K562 (cell line): ENCODE measurements around the gene DIP2A. TPM values are rescaled to one million over a fixed set of nuclear protein-coding genes. Genes with fewer than 3 reads are reported as not detected.

Experiments
- ATAC-seq: fragments of 200-7000 bp; cut with Tn5 transposase; 3 replicates; pipeline ENCODE4 v1.9.1; 2020; ENCODE audit warnings: moderate library complexity
- BruUV-seq: library from RNA; stranded (reverse); fragments of 400-500 nt; replicated peaks from 2 replicates; lab custom pipeline; 2021; lab: Mats Ljungman, UMichigan
- CTCF ChIA-PET: fragments of 300-600 bp; formaldehyde crosslinking; extraction: SDS; loops from one replicate; lab custom pipeline; 2021; ENCODE audit warnings: low intra/inter-chr PET ratio; lab: Yijun Ruan, JAX
- POLR2A ChIA-PET: fragments of 300-600, 350-650 bp; sonication (Branson Sonifier 250); formaldehyde crosslinking; extraction: SDS; loops from one replicate; lab custom pipeline; 2021; ENCODE audit warnings: antibody characterized with exemption, inconsistent platforms; lab: Yijun Ruan, JAX
- DNase-seq, 4 experiments: peaks; one replicate each; pipeline versions ENCODE4 v3.0.0 to v3.0.0-alpha.2; 2011 to 2018; ENCODE audit warnings: low spot score in 3 of 4, mixed read lengths in 3 of 4; ENCODE audit errors: extremely low read depth in 1 of 4
- FAIRE-seq: peaks from 2 replicates; lab custom pipeline; 2011; peaks lifted over from hg19 to GRCh38; lab: Jason Lieb, UNC
- H2AFZ ChIP-seq: 2 replicates; pipeline ENCODE4 v1.6.0; 2011; ENCODE audit warnings: low read depth, low read length, control low read depth, inconsistent platforms
- H3K27ac ChIP-seq: fragments of 200-600 bp; 3 replicates; pipeline ENCODE4 v1.8.0; 2011; ENCODE audit warnings: low read depth, mild to moderate bottlenecking, control low read depth, inconsistent platforms, low read length, moderate library complexity, mixed read lengths; ENCODE audit errors: extremely low read depth
- H3K27me3 ChIP-seq, 2 experiments: fragments of 300-600 bp in 1 of 2; 2 replicates in 1 of 2; 3 replicates in 1 of 2; pipeline versions ENCODE4 v1.6.0 to v1.8.0; 2011; ENCODE audit warnings: inconsistent platforms in 2 of 2, low read length in 2 of 2, mild to moderate bottlenecking in 1 of 2, mixed read lengths in 1 of 2, moderate library complexity in 1 of 2; ENCODE audit not compliant: control insufficient read depth in 2 of 2, insufficient read depth in 2 of 2
- H3K36me3 ChIP-seq: fragments of 300-600 bp; 3 replicates; pipeline ENCODE4 v1.8.0; 2011; ENCODE audit warnings: mild to moderate bottlenecking, low read length, inconsistent platforms; ENCODE audit not compliant: control insufficient read depth, insufficient read depth
- H3K4me1 ChIP-seq, 2 experiments: fragments of 200-600 bp in 1 of 2; replicated peaks in 1 of 2; 2 replicates in 1 of 2; 3 replicates in 1 of 2; pipeline versions ENCODE4 v1.5.1 to v1.8.0; 2011; ENCODE audit warnings: inconsistent platforms in 2 of 2, low read length in 2 of 2, mild to moderate bottlenecking in 1 of 2, mixed read lengths in 1 of 2, moderate library complexity in 1 of 2; ENCODE audit not compliant: control insufficient read depth in 2 of 2, insufficient read depth in 2 of 2
- H3K4me2 ChIP-seq: 2 replicates; pipeline ENCODE4 v1.6.1; 2011; ENCODE audit warnings: low read length, control low read depth, inconsistent platforms, mixed read lengths; ENCODE audit not compliant: insufficient read depth
- H3K4me3 ChIP-seq: fragments of 200-600 bp; sonication (generic), shearing (Covaris generic); 2 replicates; pipeline ENCODE4 v1.5.1; 2016; ENCODE audit warnings: control low read depth, inconsistent platforms
- H3K79me2 ChIP-seq: fragments of 200-600 bp; 3 replicates; pipeline ENCODE4 v1.8.0; 2011; ENCODE audit warnings: low read length, inconsistent platforms; ENCODE audit not compliant: control insufficient read depth, insufficient read depth
- H3K9ac ChIP-seq, 2 experiments: 2 replicates each; pipeline versions ENCODE4 v1.6.0 to v1.6.1; 2011; ENCODE audit warnings: low read depth in 2 of 2, low read length in 2 of 2, control low read depth in 1 of 2, inconsistent platforms in 1 of 2, mild to moderate bottlenecking in 1 of 2, mixed read lengths in 1 of 2; ENCODE audit not compliant: insufficient read depth in 1 of 2
- H3K9me1 ChIP-seq: one replicate; pipeline ENCODE4 v1.6.0; 2011; ENCODE audit warnings: inconsistent platforms, mild to moderate bottlenecking, low read length, moderate library complexity; ENCODE audit not compliant: control insufficient read depth, insufficient read depth
- H3K9me3 ChIP-seq: replicated peaks from 2 replicates; pipeline ENCODE4 v1.5.1; 2011; ENCODE audit warnings: low read depth, low read length, inconsistent platforms; ENCODE audit not compliant: control insufficient read depth, insufficient read depth
- H4K20me1 ChIP-seq: replicated peaks from 2 replicates; pipeline ENCODE4 v1.6.1; 2011; ENCODE audit warnings: low read length, inconsistent platforms, mixed read lengths; ENCODE audit not compliant: control insufficient read depth, insufficient read depth
- CBX2 ChIP-seq: fragments of 200-600 bp; sonication (generic); IDR thresholded peaks from one replicate; pipeline ENCODE4 v1.6.1; 2012; ENCODE audit warnings: mild to moderate bottlenecking, low read length, inconsistent platforms; ENCODE audit not compliant: insufficient read depth, poor library complexity, severe bottlenecking
- E2F1 ChIP-seq: sonication (generic); formaldehyde crosslinking; IDR thresholded peaks from 2 replicates; pipeline ENCODE4 v1.8.1; 2023; ENCODE audit warnings: mild to moderate bottlenecking, missing genetic modification reagents, moderate library complexity
- GTF2A2 ChIP-seq: IDR thresholded peaks from 2 replicates; pipeline ENCODE4 v1.6.1; 2016; ENCODE audit warnings: mild to moderate bottlenecking, missing genetic modification characterization, missing compliant biosample characterization
- MYBL2 ChIP-seq, 2 experiments: fragments of 450-650 bp in 1 of 2; sonication (generic) in 1 of 2; formaldehyde crosslinking in 1 of 2; IDR thresholded peaks; 2 replicates each; pipeline versions ENCODE4 v1.6.1 to v1.8.1; 2017 to 2022; ENCODE audit warnings: borderline replicate concordance in 1 of 2, inconsistent platforms in 1 of 2, low read depth in 1 of 2, mild to moderate bottlenecking in 1 of 2, missing genetic modification reagents in 1 of 2, moderate library complexity in 1 of 2
- NELFE ChIP-seq: IDR thresholded peaks from 2 replicates; pipeline ENCODE4 v1.6.1; 2011; ENCODE audit warnings: mild to moderate bottlenecking; ENCODE audit not compliant: insufficient read depth, insufficient read length
- TAF15 ChIP-seq: fragments of 200-400 bp; formaldehyde crosslinking; IDR thresholded peaks from 2 replicates; pipeline ENCODE4 v1.6.1; 2017; ENCODE audit warnings: mild to moderate bottlenecking, low read depth, low read length, moderate library complexity
- USF2 ChIP-seq: sonication (generic); formaldehyde crosslinking; IDR thresholded peaks from 2 replicates; pipeline ENCODE4 v1.5.0; 2020; ENCODE audit warnings: missing genetic modification reagents
- XRCC3 ChIP-seq: fragments of 450-650 bp; IDR thresholded peaks from 2 replicates; pipeline ENCODE4 v1.6.1; 2017; ENCODE audit warnings: mild to moderate bottlenecking, moderate library complexity
- ZC3H4 ChIP-seq: sonication (generic); formaldehyde crosslinking; IDR thresholded peaks from 2 replicates; pipeline ENCODE4 v1.9.0; 2021; ENCODE audit warnings: missing genetic modification reagents, borderline replicate concordance
- ZNF507 ChIP-seq: conservative IDR thresholded peaks from 2 replicates; pipeline ENCODE4 v1.6.1; 2017; ENCODE audit warnings: missing genetic modification characterization, missing compliant biosample characterization
- WGBS: fragments of 100-300 bp; shearing (Covaris generic); methylation state at CpG from one replicate; pipeline ENCODE4 v1.1.6; 2016; ENCODE audit warnings: low coverage, mixed read lengths; ENCODE audit not compliant: insufficient coverage; ENCODE audit errors: missing lambda C conversion rate; 5-methylcytosine and 5-hydroxymethylcytosine counted together
- in situ Hi-C: fragments of 300-500 bp; cut with MboI; formaldehyde crosslinking; loops from 4 replicates; pipeline ENCODE4 v1.15.0; 2018; ENCODE audit warnings: inconsistent platforms, mixed read lengths
- intact Hi-C: fragments of 100-400 bp; cut with micrococcal nuclease; formaldehyde crosslinking; loops from 2 replicates; pipeline ENCODE4 v1.14.2; 2022
- polyA plus RNA-seq, 8 experiments: library from polyadenylated mRNA; depleted of rRNA in 4 of 8; stranded (reverse) in 5 of 8; unstranded in 3 of 8; fragments of >200 nt; fragmentation: Nextera tagmentation in 2 of 8; fragmentation: Illumina TruSeq in 1 of 8; extraction: Ambion mirVana in 2 of 8; extraction: Trizol in 1 of 8; gene quantifications; 2 replicates each; pipeline versions ENCODE4 v1.2.1 to v1.2.3, GENCODE V29; 2011 to 2014; ENCODE audit warnings: inconsistent platforms in 1 of 8, missing spikeins in 1 of 8
- total RNA-seq, 7 experiments: library from RNA; depleted of rRNA in 6 of 7; stranded (reverse); fragments of >200 nt in 6 of 7; fragmentation: Illumina TruSeq in 2 of 7; extraction: Trizol in 2 of 7; gene quantifications; 2 replicates each; pipeline versions ENCODE4 v1.2.1 to v1.2.3, GENCODE V29; 2011 to 2021; ENCODE audit warnings: low replicate concordance in 1 of 7
- TF ChIP-seq, protein P1 (sequence below), 2 experiments: fragments of 150-350 bp in 1 of 2; IDR thresholded peaks; 2 replicates each; pipeline ENCODE4 v1.6.1; 2012 to 2016; ENCODE audit warnings: low read depth in 2 of 2, low read length in 2 of 2, mild to moderate bottlenecking in 1 of 2, moderate library complexity in 1 of 2
- TF ChIP-seq, protein P2 (sequence below): fragments of 450-650 bp; IDR thresholded peaks from 2 replicates; pipeline ENCODE4 v1.6.1; 2018; ENCODE audit warnings: mild to moderate bottlenecking, low read depth; ENCODE audit not compliant: partially characterized antibody
- TF ChIP-seq, protein P3 (sequence below): IDR thresholded peaks from 2 replicates; pipeline ENCODE4 v1.6.1; 2014; ENCODE audit warnings: antibody characterized with exemption

DIP2A gene
- total and polyA plus RNA-seq, 9 of the 15 experiments (the other 6 are each of a cell fraction or from before 2014, with no cell fraction given) = 4.3 to 34.5 (median 20.3) TPM

- no peak overlapping the region for H3K27ac ChIP-seq
- no peak overlapping the region for H2AFZ ChIP-seq
- no peaks in the 10 kb centered on the region for H3K9me1 ChIP-seq
- H3K4me1 ChIP-seq = peaks cover 0 to 4% of the 10 kb centered on the region in 2 experiments; a peak in 1 of 5 replicates
- H3K9me3 ChIP-seq = no peaks in the 10 kb centered on the region
- POLR2A ChIA-PET = no interaction called here
- H3K4me3 ChIP-seq = no peak overlapping the region
- no peak for ATAC-seq
- no peak for DNase-seq
- CTCF ChIA-PET = no interaction called here
- peaks cover 84% of the 10 kb centered on the region; the same call in 2 of the 3 replicates for H3K36me3 ChIP-seq
- FAIRE-seq = no peak
- H4K20me1 ChIP-seq = no peaks in the 10 kb centered on the region
- intact Hi-C loops (no loop called here), in situ Hi-C loops (no loop called here)
- BruUV-seq = no TSS peak
- 92% methylated on average over 8 of the region's 8 CpGs for WGBS
- H3K27me3 ChIP-seq = no peaks in the 10 kb centered on the region
- no peaks in the 10 kb centered on the region for H3K79me2 ChIP-seq
- no peak overlapping the region for H3K9ac ChIP-seq
- H3K4me2 ChIP-seq = no peak overlapping the region
- TF ChIP-seq, protein P1, sequence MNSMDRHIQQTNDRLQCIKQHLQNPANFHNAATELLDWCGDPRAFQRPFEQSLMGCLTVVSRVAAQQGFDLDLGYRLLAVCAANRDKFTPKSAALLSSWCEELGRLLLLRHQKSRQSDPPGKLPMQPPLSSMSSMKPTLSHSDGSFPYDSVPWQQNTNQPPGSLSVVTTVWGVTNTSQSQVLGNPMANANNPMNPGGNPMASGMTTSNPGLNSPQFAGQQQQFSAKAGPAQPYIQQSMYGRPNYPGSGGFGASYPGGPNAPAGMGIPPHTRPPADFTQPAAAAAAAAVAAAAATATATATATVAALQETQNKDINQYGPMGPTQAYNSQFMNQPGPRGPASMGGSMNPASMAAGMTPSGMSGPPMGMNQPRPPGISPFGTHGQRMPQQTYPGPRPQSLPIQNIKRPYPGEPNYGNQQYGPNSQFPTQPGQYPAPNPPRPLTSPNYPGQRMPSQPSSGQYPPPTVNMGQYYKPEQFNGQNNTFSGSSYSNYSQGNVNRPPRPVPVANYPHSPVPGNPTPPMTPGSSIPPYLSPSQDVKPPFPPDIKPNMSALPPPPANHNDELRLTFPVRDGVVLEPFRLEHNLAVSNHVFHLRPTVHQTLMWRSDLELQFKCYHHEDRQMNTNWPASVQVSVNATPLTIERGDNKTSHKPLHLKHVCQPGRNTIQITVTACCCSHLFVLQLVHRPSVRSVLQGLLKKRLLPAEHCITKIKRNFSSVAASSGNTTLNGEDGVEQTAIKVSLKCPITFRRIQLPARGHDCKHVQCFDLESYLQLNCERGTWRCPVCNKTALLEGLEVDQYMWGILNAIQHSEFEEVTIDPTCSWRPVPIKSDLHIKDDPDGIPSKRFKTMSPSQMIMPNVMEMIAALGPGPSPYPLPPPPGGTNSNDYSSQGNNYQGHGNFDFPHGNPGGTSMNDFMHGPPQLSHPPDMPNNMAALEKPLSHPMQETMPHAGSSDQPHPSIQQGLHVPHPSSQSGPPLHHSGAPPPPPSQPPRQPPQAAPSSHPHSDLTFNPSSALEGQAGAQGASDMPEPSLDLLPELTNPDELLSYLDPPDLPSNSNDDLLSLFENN (IDR thresholded peaks at IDR 0.05; ENCODE audit: low read depth in 2 of 2, low read length in 2 of 2) = no peak
- no peak for TF ChIP-seq ZNF507 (tag)
- TF ChIP-seq USF2 (CRISPR knock-in tag) = no peak
- no peak for TF ChIP-seq MYBL2 (IDR thresholded peaks at IDR 0.05; ENCODE audit: low read depth)
- no peak for TF ChIP-seq MYBL2 (CRISPR knock-in tag; IDR thresholded peaks at IDR 0.05; ENCODE audit: borderline replicate concordance)
- TF ChIP-seq, protein P2, sequence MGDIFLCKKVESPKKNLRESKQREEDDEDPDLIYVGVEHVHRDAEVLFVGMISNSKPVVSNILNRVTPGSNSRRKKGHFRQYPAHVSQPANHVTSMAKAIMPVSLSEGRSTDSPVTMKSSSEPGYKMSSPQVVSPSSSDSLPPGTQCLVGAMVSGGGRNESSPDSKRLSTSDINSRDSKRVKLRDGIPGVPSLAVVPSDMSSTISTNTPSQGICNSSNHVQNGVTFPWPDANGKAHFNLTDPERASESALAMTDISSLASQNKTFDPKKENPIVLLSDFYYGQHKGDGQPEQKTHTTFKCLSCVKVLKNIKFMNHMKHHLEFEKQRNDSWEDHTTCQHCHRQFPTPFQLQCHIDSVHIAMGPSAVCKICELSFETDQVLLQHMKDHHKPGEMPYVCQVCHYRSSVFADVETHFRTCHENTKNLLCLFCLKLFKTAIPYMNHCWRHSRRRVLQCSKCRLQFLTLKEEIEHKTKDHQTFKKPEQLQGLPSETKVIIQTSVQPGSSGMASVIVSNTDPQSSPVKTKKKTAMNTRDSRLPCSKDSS = no peak
- TF ChIP-seq ZC3H4 (CRISPR knock-in tag) = no peak
- TF ChIP-seq E2F1 = no peak
- TF ChIP-seq, protein P3, sequence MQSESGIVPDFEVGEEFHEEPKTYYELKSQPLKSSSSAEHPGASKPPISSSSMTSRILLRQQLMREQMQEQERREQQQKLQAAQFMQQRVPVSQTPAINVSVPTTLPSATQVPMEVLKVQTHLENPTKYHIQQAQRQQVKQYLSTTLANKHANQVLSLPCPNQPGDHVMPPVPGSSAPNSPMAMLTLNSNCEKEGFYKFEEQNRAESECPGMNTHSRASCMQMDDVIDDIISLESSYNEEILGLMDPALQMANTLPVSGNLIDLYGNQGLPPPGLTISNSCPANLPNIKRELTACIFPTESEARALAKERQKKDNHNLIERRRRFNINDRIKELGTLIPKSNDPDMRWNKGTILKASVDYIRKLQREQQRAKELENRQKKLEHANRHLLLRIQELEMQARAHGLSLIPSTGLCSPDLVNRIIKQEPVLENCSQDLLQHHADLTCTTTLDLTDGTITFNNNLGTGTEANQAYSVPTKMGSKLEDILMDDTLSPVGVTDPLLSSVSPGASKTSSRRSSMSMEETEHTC = no peak
- no peak for TF ChIP-seq TAF15
- TF ChIP-seq CBX2 = no peak
- no peak for TF ChIP-seq NELFE
- TF ChIP-seq GTF2A2 (tag) = no peak
- no peak for TF ChIP-seq XRCC3
These were observed 85.3 kb downstream of the DIP2A start for GRCh38 chr21:46544003-46544402.
